Effector memory CD4-positive, alpha-beta T cell (primary cell): ENCODE measurements around the gene NLRX1.

Experiments
- DNase-seq, 3 donors: peaks; one replicate each; pipeline ENCODE4 v3.0.0-alpha.2; 2020
- H3K27ac ChIP-seq: 2 replicates; pipeline ENCODE4 v1.7.0; 2013; ENCODE audit warnings: mild to moderate bottlenecking, low read length, moderate library complexity; ENCODE audit not compliant: insufficient read depth, poor library complexity, severe bottlenecking
- H3K27me3 ChIP-seq: replicated peaks from 2 replicates; pipeline ENCODE4 v1.7.0; 2013; ENCODE audit warnings: mild to moderate bottlenecking, low read length; ENCODE audit not compliant: insufficient read depth, control insufficient read depth, poor library complexity, severe bottlenecking
- H3K36me3 ChIP-seq: 2 replicates; pipeline ENCODE4 v1.7.0; 2013; ENCODE audit warnings: mild to moderate bottlenecking, low read length, moderate library complexity; ENCODE audit not compliant: control insufficient read depth, insufficient read depth
- H3K4me1 ChIP-seq: 2 replicates; pipeline ENCODE4 v1.7.0; 2013; ENCODE audit warnings: low read length, mild to moderate bottlenecking; ENCODE audit not compliant: control insufficient read depth, insufficient read depth, poor library complexity, severe bottlenecking
- H3K4me3 ChIP-seq: 2 replicates; pipeline ENCODE4 v1.7.0; 2013; ENCODE audit warnings: low read length, low read depth, mild to moderate bottlenecking; ENCODE audit not compliant: insufficient read depth, poor library complexity, severe bottlenecking
- H3K9me3 ChIP-seq: 2 replicates; pipeline ENCODE4 v1.7.0; 2013; ENCODE audit warnings: mild to moderate bottlenecking, low read length, moderate library complexity; ENCODE audit not compliant: control insufficient read depth

The NLRX1 gene

GRCh38 chr11:119152604-119153003, 15.9 kb upstream of the NLRX1 start:
- Histone ChIP-seq H3K9me3 (no peaks in the 10 kb centered on the region), H3K27me3 (peaks cover 8% of the 10 kb centered on the region), H3K4me1 (peaks cover 12% of the 10 kb centered on the region), H3K4me3 (no peak overlapping the region), H3K27ac (no peak overlapping the region), H3K36me3 (no peaks in the 10 kb centered on the region)
- no peak for DNase-seq

DNA sequence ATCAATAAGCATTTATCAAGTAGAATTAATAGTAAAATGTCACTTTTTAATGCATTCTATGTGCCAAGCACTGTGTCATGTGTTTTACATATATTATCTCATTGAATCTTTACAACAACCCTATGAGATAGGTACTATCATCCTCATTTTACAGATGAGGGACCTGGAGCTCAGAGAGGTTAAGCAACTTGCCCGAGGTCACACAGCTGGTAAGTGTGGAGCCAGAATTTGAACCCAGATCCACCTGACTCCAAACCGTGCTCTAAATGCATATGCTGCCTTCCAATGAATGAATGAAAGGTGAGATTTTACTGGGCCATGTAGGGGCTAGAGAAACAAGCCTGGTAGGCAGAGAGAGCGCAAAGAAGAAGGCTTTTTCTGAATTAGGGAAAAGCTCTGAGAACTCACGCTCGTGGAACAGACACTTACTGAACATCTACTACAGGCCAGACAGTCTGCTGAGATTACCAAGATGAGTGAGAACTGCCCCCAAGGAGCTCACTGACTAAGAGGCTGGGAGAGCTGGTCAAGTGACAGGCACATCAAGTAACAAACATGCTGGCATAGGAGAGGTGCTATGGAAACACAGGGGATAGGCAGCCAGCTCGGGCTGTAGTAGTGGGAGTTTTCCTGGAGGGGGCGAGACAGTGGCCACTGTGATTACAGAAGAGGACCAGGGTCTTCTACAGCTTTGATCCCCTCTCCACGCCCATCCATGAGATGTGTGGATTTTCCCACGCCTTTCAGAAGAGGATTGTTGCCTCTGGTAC, 15.3 kb upstream of the NLRX1 start:
- H3K27ac ChIP-seq = no peak overlapping the region
- H3K9me3 ChIP-seq = no peaks in the 10 kb centered on the region
- no peak for DNase-seq
- H3K36me3 ChIP-seq = no peaks in the 10 kb centered on the region
- H3K4me1 ChIP-seq = peaks cover 12% of the 10 kb centered on the region
- H3K27me3 ChIP-seq = peaks cover 8% of the 10 kb centered on the region
- H3K4me3 ChIP-seq = no peak overlapping the region

DNA sequence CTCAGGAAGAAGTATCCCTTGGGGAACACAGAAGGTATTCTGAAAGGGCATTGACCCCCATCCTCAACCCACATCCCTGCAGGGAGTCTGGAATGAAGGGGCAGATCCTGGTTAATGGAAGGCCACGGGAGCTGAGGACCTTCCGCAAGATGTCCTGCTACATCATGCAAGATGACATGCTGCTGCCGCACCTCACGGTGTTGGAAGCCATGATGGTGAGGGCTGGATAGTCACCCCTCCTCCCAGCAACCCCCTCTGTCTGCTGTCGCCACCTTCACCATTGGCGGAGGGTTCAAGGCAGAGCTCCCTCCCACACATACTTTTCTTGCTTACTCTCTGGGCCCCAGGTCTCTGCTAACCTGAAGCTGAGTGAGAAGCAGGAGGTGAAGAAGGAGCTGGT, 14.3 kb upstream of the NLRX1 start:
- Histone ChIP-seq H3K4me1 (peaks cover 6% of the 10 kb centered on the region), H3K36me3 (no peaks in the 10 kb centered on the region), H3K27me3 (peaks cover 8% of the 10 kb centered on the region), H3K9me3 (no peaks in the 10 kb centered on the region), H3K4me3 (no peak overlapping the region), H3K27ac (no peak overlapping the region)
- no peak for DNase-seq

GRCh38 chr11:119155733-119156492, 12.6 kb upstream of the NLRX1 start:
- H3K4me1 ChIP-seq = no peaks in the 10 kb centered on the region
- no peaks in the 10 kb centered on the region for H3K36me3 ChIP-seq
- no peaks in the 10 kb centered on the region for H3K27me3 ChIP-seq
- H3K27ac ChIP-seq = no peak overlapping the region
- DNase-seq = no peak
- no peaks in the 10 kb centered on the region for H3K9me3 ChIP-seq
- no peak overlapping the region for H3K4me3 ChIP-seq

DNA sequence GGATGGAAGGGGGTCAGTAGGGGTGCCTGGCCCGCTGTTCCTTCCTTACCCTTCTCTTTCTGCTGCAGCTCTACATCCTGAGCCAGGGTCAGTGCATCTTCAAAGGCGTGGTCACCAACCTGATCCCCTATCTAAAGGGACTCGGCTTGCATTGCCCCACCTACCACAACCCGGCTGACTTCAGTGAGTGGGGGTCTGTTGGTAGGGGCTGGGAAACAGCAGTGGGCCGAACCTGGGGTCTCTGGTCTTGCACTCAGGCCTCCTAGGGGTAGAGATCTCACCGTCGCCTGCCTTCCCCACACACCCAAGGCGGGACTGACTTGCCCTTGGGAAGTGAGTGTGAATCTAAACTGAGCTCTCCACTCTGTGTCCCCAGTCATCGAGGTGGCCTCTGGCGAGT, 12.0 kb upstream of the NLRX1 start:
- no peak for DNase-seq
- Histone ChIP-seq H3K4me1 (no peaks in the 10 kb centered on the region), H3K4me3 (no peak overlapping the region), H3K27me3 (no peaks in the 10 kb centered on the region), H3K9me3 (no peaks in the 10 kb centered on the region), H3K36me3 (no peaks in the 10 kb centered on the region), H3K27ac (no peak overlapping the region)

GRCh38 chr11:119157063-119157462, 11.5 kb upstream of the NLRX1 start:
- no peak for DNase-seq

DNA sequence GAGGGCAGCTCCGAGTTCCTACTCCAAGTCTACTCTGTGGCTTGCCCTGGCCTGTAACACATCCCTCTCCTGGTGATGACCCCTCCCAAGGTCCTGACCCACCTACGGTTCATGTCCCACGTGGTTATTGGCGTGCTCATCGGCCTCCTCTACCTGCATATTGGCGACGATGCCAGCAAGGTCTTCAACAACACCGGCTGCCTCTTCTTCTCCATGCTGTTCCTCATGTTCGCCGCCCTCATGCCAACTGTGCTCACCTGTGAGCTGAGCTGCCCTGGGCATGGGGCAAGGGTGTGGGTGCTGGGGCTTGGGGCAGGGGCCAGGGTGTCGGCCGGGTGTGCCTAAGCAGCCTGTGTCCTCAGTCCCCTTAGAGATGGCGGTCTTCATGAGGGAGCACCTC, 10.1 kb upstream of the NLRX1 start:
- H3K9me3 ChIP-seq = no peaks in the 10 kb centered on the region
- no peaks in the 10 kb centered on the region for H3K4me1 ChIP-seq
- no peaks in the 10 kb centered on the region for H3K27me3 ChIP-seq
- no peak for DNase-seq
- H3K4me3 ChIP-seq = no peak overlapping the region
- no peak overlapping the region for H3K27ac ChIP-seq
- H3K36me3 ChIP-seq = no peaks in the 10 kb centered on the region

More at GRCh38 chr11:119157063-119157462, 11.5 kb upstream of the NLRX1 start:
- no peaks in the 10 kb centered on the region for H3K36me3 ChIP-seq
- H3K4me3 ChIP-seq = no peak overlapping the region
- no peaks in the 10 kb centered on the region for H3K9me3 ChIP-seq
- no peaks in the 10 kb centered on the region for H3K4me1 ChIP-seq
- no peak overlapping the region for H3K27ac ChIP-seq
- H3K27me3 ChIP-seq = no peaks in the 10 kb centered on the region

DNA sequence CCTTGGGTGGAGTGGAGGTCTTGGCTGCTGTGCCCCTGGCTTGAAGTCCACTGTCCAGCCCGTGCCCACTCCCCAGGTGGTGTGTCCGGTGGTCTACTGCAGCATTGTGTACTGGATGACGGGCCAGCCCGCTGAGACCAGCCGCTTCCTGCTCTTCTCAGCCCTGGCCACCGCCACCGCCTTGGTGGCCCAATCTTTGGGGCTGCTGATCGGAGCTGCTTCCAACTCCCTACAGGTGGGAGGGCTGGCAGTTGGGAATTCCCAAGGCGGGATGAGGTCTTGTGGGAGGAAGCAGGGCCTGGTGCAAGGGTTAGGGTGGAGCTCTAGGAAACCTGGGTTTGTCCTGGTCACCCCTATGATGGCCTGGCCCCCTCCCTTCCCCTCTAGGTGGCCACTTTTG, 8.4 kb upstream of the NLRX1 start:
- H3K4me3 ChIP-seq = no peak overlapping the region
- H3K36me3 ChIP-seq = no peaks in the 10 kb centered on the region
- H3K4me1 ChIP-seq = no peaks in the 10 kb centered on the region
- H3K27ac ChIP-seq = no peak overlapping the region
- H3K27me3 ChIP-seq = no peaks in the 10 kb centered on the region
- no peaks in the 10 kb centered on the region for H3K9me3 ChIP-seq
- DNase-seq = no peak

DNA sequence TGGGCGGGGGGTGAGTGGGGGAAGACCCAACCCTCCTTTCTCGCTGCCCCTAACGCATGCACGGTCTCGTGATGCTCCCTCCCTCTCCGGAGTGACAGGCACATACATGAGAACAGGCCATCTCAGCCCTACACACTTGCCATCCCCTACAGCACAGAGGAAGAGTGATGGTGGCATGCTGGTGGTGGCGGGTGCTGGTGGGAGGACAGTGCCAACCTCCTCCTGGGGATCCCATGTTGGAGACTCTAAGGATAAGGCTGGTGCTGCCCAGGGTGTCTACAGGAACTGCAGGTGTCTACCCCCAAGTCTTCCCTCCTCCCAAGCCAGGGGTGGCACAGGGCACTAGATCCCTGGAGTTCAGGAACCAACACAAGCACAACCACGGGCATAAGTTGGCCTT, 6.7 kb upstream of the NLRX1 start:
- no peak overlapping the region for H3K27ac ChIP-seq
- no peak overlapping the region for H3K4me3 ChIP-seq
- no peaks in the 10 kb centered on the region for H3K4me1 ChIP-seq
- no peaks in the 10 kb centered on the region for H3K27me3 ChIP-seq
- H3K9me3 ChIP-seq = no peaks in the 10 kb centered on the region
- H3K36me3 ChIP-seq = no peaks in the 10 kb centered on the region
- DNase-seq = no peak

GRCh38 chr11:119166368-119167076, 2.0 kb upstream of the NLRX1 start:
- no peak overlapping the region for H3K4me3 ChIP-seq
- no peak overlapping the region for H3K27ac ChIP-seq
- DNase-seq = no peak
- no peaks in the 10 kb centered on the region for H3K36me3 ChIP-seq
- H3K9me3 ChIP-seq = no peaks in the 10 kb centered on the region
- H3K27me3 ChIP-seq = no peaks in the 10 kb centered on the region
- H3K4me1 ChIP-seq = peaks cover 5% of the 10 kb centered on the region
